Breast epithelium (tissue), 4 donors: ENCODE data around the gene CCAR1. TPM values are rescaled to one million over a fixed set of nuclear protein-coding genes. Genes with fewer than 3 reads are reported as not detected.

Experiments
- DNase-seq, 2 donors: peaks; one replicate each; pipeline ENCODE4 v3.0.0-alpha.2; 2019; ENCODE audit warnings: low spot score in 2 of 2
- H3K27ac ChIP-seq, 2 donors: fragments of 200-600 bp; sonication (generic) in 1 of 2; one replicate each; pipeline ENCODE4 v1.5.1; 2016 to 2019; ENCODE audit warnings: mild to moderate bottlenecking in 1 of 2
- H3K27me3 ChIP-seq, 2 donors: fragments of 200-600 bp; sonication (generic) in 1 of 2; one replicate each; pipeline versions ENCODE4 v1.5.1 to v1.6.0; 2017 to 2019; ENCODE audit warnings: control low read depth in 1 of 2, mild to moderate bottlenecking in 1 of 2
- H3K36me3 ChIP-seq: fragments of 200-600 bp; one replicate; pipeline ENCODE4 v1.5.1; 2019
- H3K4me1 ChIP-seq, 2 donors: fragments of 200-600 bp; sonication (generic); one replicate each; pipeline ENCODE4 v1.5.1; 2016 to 2019; ENCODE audit warnings: control low read depth in 1 of 2
- H3K4me3 ChIP-seq, 3 donors: fragments of 200-600 bp; sonication (generic); 1 replicate in 2 of 3; 2 replicates in 1 of 3; pipeline ENCODE4 v1.5.1; 2016 to 2019; ENCODE audit warnings: mild to moderate bottlenecking in 3 of 3, moderate library complexity in 2 of 3
- H3K9me3 ChIP-seq, 2 donors: fragments of 200-600 bp; sonication (generic) in 1 of 2; one replicate each; pipeline ENCODE4 v1.5.1; 2016 to 2019; ENCODE audit warnings: control low read depth in 1 of 2
- POLR2A ChIP-seq: fragments of 450-650 bp; IDR thresholded peaks from one replicate; pipeline ENCODE4 v1.6.1; 2016; ENCODE audit warnings: antibody characterized with exemption, mild to moderate bottlenecking, moderate library complexity
- POLR2AphosphoS5 ChIP-seq, 3 donors: sonication (generic); formaldehyde crosslinking; IDR thresholded peaks; one replicate each; pipeline ENCODE4 v1.6.1; 2017; ENCODE audit warnings: antibody characterized with exemption in 3 of 3
- intact Hi-C: fragments of 100-400 bp; cut with DNase I; formaldehyde crosslinking; loops from one replicate; pipeline ENCODE4 v1.15.1; 2023; ENCODE audit warnings: low total_unique reads
- total RNA-seq, 3 donors: library from RNA; depleted of rRNA; stranded (reverse); fragments of >200 nt; gene quantifications; one replicate each; pipeline ENCODE4 v1.1.0, GENCODE V29; 2016
- TF ChIP-seq, protein P1 (sequence below), 3 donors: fragments of 450-650 bp; IDR thresholded peaks; one replicate each; pipeline ENCODE4 v1.5.1; 2016 to 2017; ENCODE audit warnings: antibody characterized with exemption in 3 of 3, mild to moderate bottlenecking in 3 of 3, moderate library complexity in 3 of 3

CCAR1 gene
- total RNA-seq, 3 donors from 2014 or later = 60.6 to 91.9 (median 70.8) TPM

GRCh38 chr10:68790476-68790875 is 69.4 kb downstream of the CCAR1 start:
- TF ChIP-seq POLR2A (no peak), POLR2AphosphoS5 (IDR thresholded peaks at IDR 0.05) (no peak)
- TF ChIP-seq, protein P1, sequence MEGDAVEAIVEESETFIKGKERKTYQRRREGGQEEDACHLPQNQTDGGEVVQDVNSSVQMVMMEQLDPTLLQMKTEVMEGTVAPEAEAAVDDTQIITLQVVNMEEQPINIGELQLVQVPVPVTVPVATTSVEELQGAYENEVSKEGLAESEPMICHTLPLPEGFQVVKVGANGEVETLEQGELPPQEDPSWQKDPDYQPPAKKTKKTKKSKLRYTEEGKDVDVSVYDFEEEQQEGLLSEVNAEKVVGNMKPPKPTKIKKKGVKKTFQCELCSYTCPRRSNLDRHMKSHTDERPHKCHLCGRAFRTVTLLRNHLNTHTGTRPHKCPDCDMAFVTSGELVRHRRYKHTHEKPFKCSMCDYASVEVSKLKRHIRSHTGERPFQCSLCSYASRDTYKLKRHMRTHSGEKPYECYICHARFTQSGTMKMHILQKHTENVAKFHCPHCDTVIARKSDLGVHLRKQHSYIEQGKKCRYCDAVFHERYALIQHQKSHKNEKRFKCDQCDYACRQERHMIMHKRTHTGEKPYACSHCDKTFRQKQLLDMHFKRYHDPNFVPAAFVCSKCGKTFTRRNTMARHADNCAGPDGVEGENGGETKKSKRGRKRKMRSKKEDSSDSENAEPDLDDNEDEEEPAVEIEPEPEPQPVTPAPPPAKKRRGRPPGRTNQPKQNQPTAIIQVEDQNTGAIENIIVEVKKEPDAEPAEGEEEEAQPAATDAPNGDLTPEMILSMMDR (IDR thresholded peaks at IDR 0.05) = no peak
- no peak for DNase-seq
- intact Hi-C loops = no loop called here
- no peaks in the 10 kb centered on the region for H3K4me1 ChIP-seq
- no peak overlapping the region for H3K27ac ChIP-seq
- H3K4me3 ChIP-seq = no peak overlapping the region
- H3K9me3 ChIP-seq = no peaks in the 10 kb centered on the region
- H3K36me3 ChIP-seq = no peaks in the 10 kb centered on the region
- no peaks in the 10 kb centered on the region for H3K27me3 ChIP-seq

GRCh38 chr10:68792115-68792514 is 71.1 kb downstream of the CCAR1 start:
- H3K27ac ChIP-seq = no peak overlapping the region
- no peaks in the 10 kb centered on the region for H3K36me3 ChIP-seq
- no peak overlapping the region for H3K4me3 ChIP-seq
- H3K27me3 ChIP-seq = no peaks in the 10 kb centered on the region
- intact Hi-C loops = no loop called here
- TF ChIP-seq, protein P1 (IDR thresholded peaks at IDR 0.05) = no peak
- TF ChIP-seq POLR2AphosphoS5 (IDR thresholded peaks at IDR 0.05) (no peak), POLR2A (no peak)
- no peaks in the 10 kb centered on the region for H3K4me1 ChIP-seq
- H3K9me3 ChIP-seq = no peaks in the 10 kb centered on the region
- no peak for DNase-seq

- TF ChIP-seq POLR2A (no peak), POLR2AphosphoS5 (IDR thresholded peaks at IDR 0.05) (no peak)
- TF ChIP-seq, protein P1 (IDR thresholded peaks at IDR 0.05) = no peak
- Histone ChIP-seq H3K36me3 (no peaks in the 10 kb centered on the region), H3K9me3 (no peaks in the 10 kb centered on the region), H3K4me3 (no peak overlapping the region), H3K27ac (no peak overlapping the region), H3K27me3 (no peaks in the 10 kb centered on the region), H3K4me1 (no peaks in the 10 kb centered on the region)
- intact Hi-C loops = no loop called here
- DNase-seq = no peak
These were observed 75.0 kb downstream of the CCAR1 start for GRCh38 chr10:68795886-68796532.

GRCh38 chr10:68796605-68797004 is 75.6 kb downstream of the CCAR1 start:
- Histone ChIP-seq H3K4me3 (no peak overlapping the region), H3K36me3 (no peaks in the 10 kb centered on the region), H3K27ac (no peak overlapping the region), H3K4me1 (no peaks in the 10 kb centered on the region), H3K27me3 (no peaks in the 10 kb centered on the region), H3K9me3 (no peaks in the 10 kb centered on the region)
- intact Hi-C loops = no loop called here
- TF ChIP-seq POLR2A = no peak
- TF ChIP-seq, protein P1 (IDR thresholded peaks at IDR 0.05) = no peak
- no peak for TF ChIP-seq POLR2AphosphoS5 (IDR thresholded peaks at IDR 0.05)
- DNase-seq = no peak

DNA sequence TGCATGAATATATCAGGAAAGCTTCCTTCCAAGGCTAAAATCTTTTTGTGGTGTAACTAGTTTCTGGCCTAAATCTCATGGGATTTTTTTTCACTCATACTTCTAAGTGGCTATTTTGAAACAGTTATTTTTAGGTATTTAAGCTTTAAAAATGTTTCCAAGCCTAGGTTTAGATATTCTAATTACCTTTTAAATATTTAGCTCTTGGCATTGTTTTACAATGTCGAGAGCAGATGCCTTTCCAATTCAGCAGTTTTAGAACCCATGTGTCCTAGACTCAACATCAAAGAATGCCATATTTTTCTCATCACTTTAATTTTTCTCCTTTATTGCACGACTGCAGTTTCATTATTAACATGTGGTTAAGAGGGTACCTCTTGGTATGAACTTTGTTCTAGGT is 79.2 kb downstream of the CCAR1 start:
- no peaks in the 10 kb centered on the region for H3K36me3 ChIP-seq
- no peak overlapping the region for H3K4me3 ChIP-seq
- no peak overlapping the region for H3K27ac ChIP-seq
- TF ChIP-seq POLR2A (no peak), POLR2AphosphoS5 (IDR thresholded peaks at IDR 0.05) (no peak)
- TF ChIP-seq, protein P1 (IDR thresholded peaks at IDR 0.05) = no peak
- no peaks in the 10 kb centered on the region for H3K4me1 ChIP-seq
- H3K27me3 ChIP-seq = no peaks in the 10 kb centered on the region
- no peaks in the 10 kb centered on the region for H3K9me3 ChIP-seq
- DNase-seq = no peak
- intact Hi-C loops = loop anchor here (5.0 kb wide), 1 partner anchor 587 kb away; no protein-coding TSS in a partner anchor
